ENCODE measurements around the gene VCX2.
"Not testable (repeated sequence)": the region's sequence is repeated elsewhere in the genome, so short reads cannot be mapped to it uniquely, and the experiment has no call there.

The VCX2 gene

GRCh38 chrX:8147226-8147625 lies 23.8 kb downstream of the VCX2 start:
- DNase-seq (ENCODE audit: low read depth in 1 of 2, low spot score in 1 of 2) = no peak
- TF ChIP-seq JUND (IDR thresholded peaks at IDR 0.05; ENCODE audit: low read depth) = no peak
- in situ Hi-C loops (cut with HindIII; ENCODE audit: low pct_unique_long_range_greater_than_20kb, low sequenced_read_pairs) = no loop called here

GRCh38 chrX:8144925-8145324 lies 26.1 kb downstream of the VCX2 start:
- in situ Hi-C loops (cut with HindIII; ENCODE audit: low pct_unique_long_range_greater_than_20kb, low sequenced_read_pairs) = no loop called here
- TF ChIP-seq JUND (IDR thresholded peaks at IDR 0.05; ENCODE audit: low read depth) = no peak
- DNase-seq (ENCODE audit: low read depth in 1 of 2, low spot score in 1 of 2) = no peak

GRCh38 chrX:8141896-8142295 lies 29.2 kb downstream of the VCX2 start:
- TF ChIP-seq JUND (IDR thresholded peaks at IDR 0.05; ENCODE audit: low read depth) = no peak
- in situ Hi-C loops (cut with HindIII; ENCODE audit: low pct_unique_long_range_greater_than_20kb, low sequenced_read_pairs) = no loop called here
- no peak for DNase-seq (ENCODE audit: low read depth in 1 of 2, low spot score in 1 of 2)

GRCh38 chrX:8140986-8141744 lies 29.9 kb downstream of the VCX2 start:
- in situ Hi-C loops (cut with HindIII; ENCODE audit: low pct_unique_long_range_greater_than_20kb, low sequenced_read_pairs) = no loop called here
- TF ChIP-seq JUND (IDR thresholded peaks at IDR 0.05; ENCODE audit: low read depth) = no peak
- DNase-seq (ENCODE audit: low read depth in 1 of 2, low spot score in 1 of 2) = no peak

- in situ Hi-C loops (cut with HindIII; ENCODE audit: low pct_unique_long_range_greater_than_20kb, low sequenced_read_pairs) = no loop called here
- no peak for TF ChIP-seq JUND (IDR thresholded peaks at IDR 0.05; ENCODE audit: low read depth)
- DNase-seq (ENCODE audit: low read depth in 1 of 2, low spot score in 1 of 2) = no peak
Observed at GRCh38 chrX:8139716-8140115, 31.4 kb downstream of the VCX2 start.

- no peak for DNase-seq (ENCODE audit: low read depth in 1 of 2, low spot score in 1 of 2)
- no peak for TF ChIP-seq JUND (IDR thresholded peaks at IDR 0.05; ENCODE audit: low read depth)
- in situ Hi-C loops (cut with HindIII; ENCODE audit: low pct_unique_long_range_greater_than_20kb, low sequenced_read_pairs) = no loop called here
Observed at GRCh38 chrX:8138252-8138651, 32.8 kb downstream of the VCX2 start.

- TF ChIP-seq JUND (IDR thresholded peaks at IDR 0.05; ENCODE audit: low read depth) = no peak
- DNase-seq (ENCODE audit: low read depth in 1 of 2, low spot score in 1 of 2) = no peak
- in situ Hi-C loops (cut with HindIII; ENCODE audit: low pct_unique_long_range_greater_than_20kb, low sequenced_read_pairs) = no loop called here
Observed at GRCh38 chrX:8126648-8127047, 44.4 kb downstream of the VCX2 start.

GRCh38 chrX:8126092-8126491 lies 45.0 kb downstream of the VCX2 start:
- DNase-seq (ENCODE audit: low read depth in 1 of 2, low spot score in 1 of 2) = no peak
- in situ Hi-C loops (cut with HindIII; ENCODE audit: low pct_unique_long_range_greater_than_20kb, low sequenced_read_pairs) = no loop called here
- TF ChIP-seq JUND (IDR thresholded peaks at IDR 0.05; ENCODE audit: low read depth) = no peak

GRCh38 chrX:8125566-8125965 lies 45.5 kb downstream of the VCX2 start:
- no peak for TF ChIP-seq JUND (IDR thresholded peaks at IDR 0.05; ENCODE audit: low read depth)
- in situ Hi-C loops (cut with HindIII; ENCODE audit: low pct_unique_long_range_greater_than_20kb, low sequenced_read_pairs) = no loop called here
- no peak for DNase-seq (ENCODE audit: low read depth in 1 of 2, low spot score in 1 of 2)

- in situ Hi-C loops (cut with HindIII; ENCODE audit: low pct_unique_long_range_greater_than_20kb, low sequenced_read_pairs) = no loop called here
- TF ChIP-seq JUND (IDR thresholded peaks at IDR 0.05; ENCODE audit: low read depth) = no peak
Observed at GRCh38 chrX:8122538-8122937, 48.5 kb downstream of the VCX2 start.

GRCh38 chrX:8121391-8121790 lies 49.7 kb downstream of the VCX2 start:
- DNase-seq (ENCODE audit: low read depth in 1 of 2, low spot score in 1 of 2); in situ Hi-C loops (cut with HindIII; ENCODE audit: low pct_unique_long_range_greater_than_20kb, low sequenced_read_pairs): not testable (repeated sequence)

More at GRCh38 chrX:8122538-8122937, 48.5 kb downstream of the VCX2 start:
- DNase-seq (ENCODE audit: low read depth in 1 of 2, low spot score in 1 of 2) = no peak
